T-helper 17 cell (primary cell): Measurements from ENCODE around the gene STX12. TPM values are rescaled to one million over a fixed set of nuclear protein-coding genes. Genes with fewer than 3 reads are reported as not detected.
A peak's percentile ranks its signal among the peaks of the same experiment; 100 is the strongest.
"Not testable (repeated sequence)": the region's sequence is repeated elsewhere in the genome, so short reads cannot be mapped to it uniquely, and the experiment has no call there.

ENCODE experiments used
- ATAC-seq: fragments of 150-1000 bp; cut with Tn5 transposase; 2 replicates; pipeline ENCODE4 v1.10.0; 2021; ENCODE audit warnings: mild to moderate bottlenecking, moderate library complexity
- DNase-seq, 3 donors: peaks; one replicate each; pipeline versions ENCODE4 v3.0.0 to v3.0.0-alpha.2; 2020 to 2021
- H3K9me3 ChIP-seq: one replicate; pipeline ENCODE4 v1.7.0; 2013; ENCODE audit warnings: low read length, mild to moderate bottlenecking; ENCODE audit not compliant: control insufficient read depth, poor library complexity, severe bottlenecking
- H3K27ac Mint-ChIP-seq: one replicate; pipeline ENCODE4 v1.8.0; 2022; ENCODE audit warnings: mild to moderate bottlenecking, moderate library complexity, mixed read lengths
- H3K27me3 Mint-ChIP-seq: one replicate; pipeline ENCODE4 v1.8.0; 2022; ENCODE audit warnings: mixed read lengths
- H3K36me3 Mint-ChIP-seq: one replicate; pipeline ENCODE4 v1.8.0; 2022; ENCODE audit warnings: low read depth, mixed read lengths
- H3K4me1 Mint-ChIP-seq: one replicate; pipeline ENCODE4 v1.8.0; 2022; ENCODE audit warnings: mild to moderate bottlenecking, mixed read lengths
- H3K4me3 Mint-ChIP-seq: one replicate; pipeline ENCODE4 v1.8.0; 2022; ENCODE audit warnings: mild to moderate bottlenecking, moderate library complexity, mixed read lengths
- total RNA-seq, 4 donors: library from RNA in 2 of 4; stranded (reverse) in 2 of 4; gene quantifications; one replicate each; pipeline ENCODE4 v1.2.3 and lab custom pipeline; 2022 to 2026

STX12 gene
- total RNA-seq, 2 donors from 2014 or later: 23.4 to 27.7 TPM

GRCh38 chr1:27868932-27869718, 96.1 kb downstream of the STX12 start:
- Mint-ChIP-seq H3K4me1 (peaks cover 31% of the 10 kb centered on the region), H3K27ac (peak overlapping the region; percentile 94), H3K4me3 (peak overlapping the region; percentile 85), H3K36me3 (peaks cover 4% of the 10 kb centered on the region), H3K27me3 (no peaks in the 10 kb centered on the region)
- H3K9me3 ChIP-seq: no peaks in the 10 kb centered on the region
- ATAC-seq: peak; percentile 71
- peak in 2 of 3 donors; percentile 30 to 48 for DNase-seq

GRCh38 chr1:27869719-27870085, 96.7 kb downstream of the STX12 start:
- H3K27ac Mint-ChIP-seq: peak overlapping the region; percentile 94
- H3K27me3 Mint-ChIP-seq: no peaks in the 10 kb centered on the region
- peak overlapping the region; percentile 85 for H3K4me3 Mint-ChIP-seq
- peaks cover 30% of the 10 kb centered on the region for H3K4me1 Mint-ChIP-seq
- ATAC-seq (no peak), DNase-seq (no peak)
- peaks cover 4% of the 10 kb centered on the region for H3K36me3 Mint-ChIP-seq
- no peaks in the 10 kb centered on the region for H3K9me3 ChIP-seq

- H3K27ac Mint-ChIP-seq, H3K27me3 Mint-ChIP-seq, H3K9me3 ChIP-seq, H3K4me3 Mint-ChIP-seq, H3K36me3 Mint-ChIP-seq, ATAC-seq, DNase-seq: not testable (repeated sequence)
- H3K4me1 Mint-ChIP-seq: peaks cover 32% of the 10 kb centered on the region
Measured at GRCh38 chr1:27871076-27871475, 98.1 kb downstream of the STX12 start.

- Mint-ChIP-seq H3K27ac (peak within 1 kb of the TSS; percentile 98), H3K36me3 (peaks cover 6% of the 10 kb centered on the region), H3K4me3 (peak within 1 kb of the TSS; percentile 100), H3K4me1 (peaks cover 32% of the 10 kb centered on the region), H3K27me3 (no peaks in the 10 kb centered on the region)
- peak; percentile 79 for ATAC-seq
- peak; percentile 66 to 84 (median 83) for DNase-seq
- H3K9me3 ChIP-seq: no peaks in the 10 kb centered on the region
Measured at GRCh38 chr1:27872059-27872801, 99.2 kb downstream of the STX12 start, which contains the start of gene THEMIS2. TSS of gene THEMIS2 (plus strand) at chr1:27872544. CDS start at chr1:27872572, 28 bp downstream.

- H3K9me3 ChIP-seq: no peaks in the 10 kb centered on the region
- H3K27me3 Mint-ChIP-seq: no peaks in the 10 kb centered on the region
- peak; percentile 25 for ATAC-seq
- H3K27ac Mint-ChIP-seq: peak overlapping the region; percentile 98
- DNase-seq: no peak
- H3K4me3 Mint-ChIP-seq: peak overlapping the region; percentile 100
- peaks cover 37% of the 10 kb centered on the region for H3K4me1 Mint-ChIP-seq
- H3K36me3 Mint-ChIP-seq: peaks cover 6% of the 10 kb centered on the region
Measured at GRCh38 chr1:27872802-27873551, 100.0 kb downstream of the STX12 start.

GRCh38 chr1:27873671-27874384, 100.8 kb downstream of the STX12 start:
- no peaks in the 10 kb centered on the region for H3K9me3 ChIP-seq
- H3K27ac Mint-ChIP-seq: peak overlapping the region; percentile 98
- no peaks in the 10 kb centered on the region for H3K27me3 Mint-ChIP-seq
- DNase-seq: no peak
- no peak for ATAC-seq
- H3K36me3 Mint-ChIP-seq: peaks cover 13% of the 10 kb centered on the region
- peaks cover 37% of the 10 kb centered on the region for H3K4me1 Mint-ChIP-seq
- peak overlapping the region; percentile 100 for H3K4me3 Mint-ChIP-seq

Other genes starting within 250 kb of the STX12 start
- gene AHDC1, start 169.1 kb upstream of the STX12 start, total RNA-seq: 10 to 100 TPM; 15.9 to 18.7 TPM
- 10 to 100 TPM in 1 of 2 donors, 1 to 10 TPM in 1; 3.3 to 12.6 TPM for gene FGR, start 138.0 kb upstream of the STX12 start, total RNA-seq
- gene IFI6, start 101.0 kb upstream of the STX12 start, total RNA-seq: 10 to 100 TPM; 25.7 to 26.4 TPM
- 10 to 100 TPM; 17.7 to 25.9 TPM for gene FAM76A, start 47.3 kb upstream of the STX12 start, total RNA-seq
- gene PPP1R8, start 57.6 kb downstream of the STX12 start, total RNA-seq: 10 to 100 TPM; 19.6 to 21.4 TPM
- gene THEMIS2, start 99.3 kb downstream of the STX12 start, total RNA-seq: 10 to 100 TPM; 33.6 to 72.0 TPM
- 10 to 100 TPM; 21.3 to 33.3 TPM for gene RPA2, start 141.4 kb downstream of the STX12 start, total RNA-seq
- not detected for gene SMPDL3B, start 161.8 kb downstream of the STX12 start, total RNA-seq
- 1 to 10 TPM; 4.6 to 7.3 TPM for gene XKR8, start 186.8 kb downstream of the STX12 start, total RNA-seq